ENCODE data around the gene KSR1. TPM values are rescaled to one million over a fixed set of nuclear protein-coding genes. Genes with fewer than 3 reads are reported as not detected.
A peak's percentile ranks its signal among the peaks of the same experiment; 100 is the strongest.

KSR1 gene
- polyA plus RNA-seq, 4 donors: 8.6 to 73.8 (median 12.9) TPM

DNA sequence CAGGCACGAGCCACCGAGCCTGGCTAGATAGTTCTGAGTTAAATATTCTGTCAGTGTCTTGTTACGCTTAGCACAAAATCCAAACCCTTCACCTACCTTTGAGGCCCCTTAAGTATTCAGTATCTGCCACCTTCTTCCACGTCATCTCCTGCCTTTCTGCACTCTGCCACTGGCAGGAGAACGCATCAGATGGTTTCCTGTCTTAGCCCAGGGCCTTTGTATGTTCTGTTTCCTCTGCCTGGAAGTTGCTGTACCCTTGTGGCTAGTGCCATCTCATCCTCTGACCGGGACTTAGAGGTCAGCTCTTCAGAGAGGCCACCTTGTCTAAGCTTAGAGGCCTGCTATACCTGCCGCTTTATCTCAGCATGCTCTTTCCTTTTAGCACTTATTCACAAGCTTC, 107.3 kb downstream of the KSR1 start:
- WGBS, 3 donors: 86 to 91% (median 88%) methylated on average over 7 of the region's 7 CpGs
- Histone ChIP-seq H3K27me3 (ENCODE audit: control insufficient read depth in 3 of 3, insufficient read depth in 3 of 3, low read length in 3 of 3) (no peaks in the 10 kb centered on the region), H3K27ac (ENCODE audit: low read depth in 1 of 3, low read length in 2 of 3) (peak overlapping the region in 1 of 3 donors; percentile 58), H3K9me3 (ENCODE audit: control insufficient read depth in 2 of 2, insufficient read depth in 1 of 2, low read depth in 1 of 2, low read length in 1 of 2) (no peaks in the 10 kb centered on the region), H3K4me3 (ENCODE audit: low read depth in 1 of 3, low read length in 3 of 3) (no peak overlapping the region), H3K4me1 (ENCODE audit: control insufficient read depth in 3 of 3, insufficient read depth in 2 of 3, low read depth in 1 of 3, low read length in 2 of 3) (peaks cover 8 to 41% (median 22%) of the 10 kb centered on the region in 3 donors), H3K36me3 (ENCODE audit: control insufficient read depth in 3 of 3, insufficient read depth in 2 of 3, low read depth in 1 of 3, low read length in 3 of 3) (peaks cover 0 to 58% (median 0%) of the 10 kb centered on the region in 3 donors)
- DNase-seq (no peak), FAIRE-seq (no peak)

DNA sequence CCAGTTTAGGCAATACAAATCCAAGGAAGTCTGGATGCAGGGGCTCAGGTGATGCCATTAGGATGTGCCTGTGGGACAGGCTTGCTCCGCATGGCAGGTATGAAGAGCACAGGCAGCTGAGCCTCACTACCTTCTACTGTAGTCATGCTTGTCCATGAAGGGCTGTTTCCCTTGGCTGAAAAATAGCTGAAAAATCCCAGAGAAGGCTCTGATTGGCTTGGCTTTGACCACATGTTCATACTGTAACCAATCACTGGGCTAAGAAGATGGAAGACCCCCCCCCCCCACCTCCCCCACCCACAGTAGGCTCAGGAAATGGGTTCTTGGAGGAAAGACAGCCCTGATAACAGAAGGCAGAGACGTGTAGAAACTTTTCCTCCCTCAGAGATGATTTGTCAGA, 108.2 kb downstream of the KSR1 start:
- Histone ChIP-seq H3K4me3 (ENCODE audit: low read depth in 1 of 3, low read length in 3 of 3) (no peak overlapping the region), H3K36me3 (ENCODE audit: control insufficient read depth in 3 of 3, insufficient read depth in 2 of 3, low read depth in 1 of 3, low read length in 3 of 3) (peaks cover 0 to 59% (median 0%) of the 10 kb centered on the region in 3 donors), H3K9me3 (ENCODE audit: control insufficient read depth in 2 of 2, insufficient read depth in 1 of 2, low read depth in 1 of 2, low read length in 1 of 2) (no peaks in the 10 kb centered on the region), H3K27me3 (ENCODE audit: control insufficient read depth in 3 of 3, insufficient read depth in 3 of 3, low read length in 3 of 3) (no peaks in the 10 kb centered on the region), H3K27ac (ENCODE audit: low read depth in 1 of 3, low read length in 2 of 3) (no peak overlapping the region), H3K4me1 (ENCODE audit: control insufficient read depth in 3 of 3, insufficient read depth in 2 of 3, low read depth in 1 of 3, low read length in 2 of 3) (peaks cover 10 to 36% (median 19%) of the 10 kb centered on the region in 3 donors)
- WGBS, 3 donors: 72 to 92% (median 83%) methylated on average over 2 of the region's 2 CpGs
- DNase-seq (no peak), FAIRE-seq (no peak)

DNA sequence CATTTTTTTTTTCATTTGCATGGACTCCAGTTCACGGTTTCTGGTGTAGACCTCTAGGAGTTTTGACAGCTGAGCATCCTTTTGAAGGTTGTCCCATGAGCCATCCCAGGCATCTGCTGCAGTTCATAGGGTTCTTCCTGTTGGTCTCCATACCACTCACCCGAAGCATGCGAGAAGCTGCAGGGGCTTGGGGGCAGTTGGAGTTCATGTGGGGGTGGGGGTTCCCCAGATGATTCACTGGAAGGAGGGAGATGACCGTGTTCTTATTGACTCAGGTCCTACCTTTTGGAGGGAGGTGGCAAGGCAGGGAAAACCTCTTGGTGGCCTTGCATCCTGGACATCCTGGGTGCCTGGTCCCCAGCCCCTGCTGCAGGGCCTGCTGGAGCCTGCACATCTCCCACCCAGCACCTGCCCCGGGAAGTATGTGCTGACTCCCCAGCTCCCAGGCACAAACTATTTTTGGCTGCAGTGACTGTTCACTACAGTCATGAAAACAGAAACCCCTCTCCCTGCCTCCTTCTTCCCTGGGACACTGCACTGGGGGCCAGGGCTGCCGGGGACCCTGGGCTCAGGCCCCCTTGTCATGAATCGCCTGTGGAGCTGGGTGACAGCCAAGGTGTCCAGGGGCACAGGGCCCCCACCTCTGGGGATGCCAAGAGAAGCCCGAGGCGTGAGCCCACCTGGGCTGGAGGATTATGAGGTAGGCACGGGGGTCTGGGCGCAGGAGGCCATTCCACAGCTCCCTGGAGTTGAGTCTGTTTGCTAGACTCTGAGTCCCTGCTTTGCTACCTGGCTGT, 109.8 kb downstream of the KSR1 start:
- Histone ChIP-seq H3K9me3 (ENCODE audit: control insufficient read depth in 2 of 2, insufficient read depth in 1 of 2, low read depth in 1 of 2, low read length in 1 of 2) (no peaks in the 10 kb centered on the region), H3K36me3 (ENCODE audit: control insufficient read depth in 3 of 3, insufficient read depth in 2 of 3, low read depth in 1 of 3, low read length in 3 of 3) (peaks cover 0 to 55% (median 0%) of the 10 kb centered on the region in 3 donors), H3K4me3 (ENCODE audit: low read depth in 1 of 3, low read length in 3 of 3) (no peak overlapping the region), H3K27me3 (ENCODE audit: control insufficient read depth in 3 of 3, insufficient read depth in 3 of 3, low read length in 3 of 3) (no peaks in the 10 kb centered on the region), H3K27ac (ENCODE audit: low read depth in 1 of 3, low read length in 2 of 3) (peak overlapping the region in 2 of 3 donors; percentile 32 to 45), H3K4me1 (ENCODE audit: control insufficient read depth in 3 of 3, insufficient read depth in 2 of 3, low read depth in 1 of 3, low read length in 2 of 3) (peaks cover 11 to 36% (median 14%) of the 10 kb centered on the region in 3 donors)
- FAIRE-seq: no peak
- no peak for DNase-seq
- WGBS, 3 donors: 84 to 92% (median 88%) methylated on average over 11 of the region's 11 CpGs

DNA sequence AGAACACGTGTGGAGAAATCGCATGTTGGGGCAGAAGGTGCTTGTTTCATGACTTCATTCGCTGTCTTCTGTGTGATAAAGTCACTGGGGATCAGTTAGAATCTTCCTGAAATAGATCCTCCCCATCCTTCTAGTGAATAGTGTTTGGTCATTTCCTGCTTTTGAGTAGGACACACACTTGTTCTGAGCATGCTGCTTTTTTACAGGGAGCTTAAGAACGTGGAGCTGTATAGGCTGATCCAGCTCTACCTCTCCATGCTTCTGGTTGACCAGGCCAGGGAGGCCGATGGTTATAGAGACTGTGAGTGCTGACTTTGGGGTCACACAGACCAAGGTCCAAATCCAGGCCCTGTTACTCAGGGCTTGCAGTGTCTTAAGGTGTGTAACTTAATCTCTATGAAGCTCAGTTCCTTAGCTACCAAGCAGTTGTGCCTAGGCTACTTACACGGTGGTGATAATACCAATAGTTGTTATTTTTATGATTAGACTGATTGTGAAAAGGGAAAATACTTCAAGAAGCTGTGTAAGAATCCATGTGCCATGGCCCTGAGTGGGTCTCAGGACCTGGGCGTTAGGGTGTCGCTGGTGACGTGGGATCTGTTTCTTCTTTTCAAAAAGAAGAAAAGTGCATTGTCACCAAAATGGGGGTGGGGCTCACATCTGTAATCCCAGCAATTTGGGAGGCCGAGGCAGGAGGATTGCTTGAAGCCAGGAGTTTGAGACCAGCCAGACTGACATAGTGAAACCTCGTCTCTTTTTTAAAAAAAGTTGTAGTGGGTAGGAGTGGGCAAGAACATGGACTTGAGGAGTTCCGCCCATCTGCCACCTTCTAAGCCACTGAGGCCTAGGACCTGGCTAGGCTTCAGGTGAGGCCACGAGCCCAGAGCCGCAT, 110.7 kb downstream of the KSR1 start:
- FAIRE-seq: no peak
- DNase-seq: peak in 1 of 2 donors; percentile 36

DNA sequence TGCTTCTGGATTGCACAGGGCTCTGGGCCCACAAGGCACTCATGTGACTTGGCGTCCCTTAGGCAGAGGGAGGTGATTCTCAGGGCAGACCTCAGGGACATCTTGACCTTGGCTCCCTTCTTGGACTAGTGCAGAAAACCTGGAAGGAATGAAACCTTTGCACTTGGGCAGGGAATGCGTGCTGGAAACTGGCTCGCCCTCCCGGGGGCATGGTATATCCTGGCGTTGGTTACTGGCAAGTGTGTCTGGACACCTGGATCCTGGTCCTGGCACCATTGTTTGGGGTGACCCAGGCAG, 111.3 kb downstream of the KSR1 start:
- WGBS, 3 donors: 24 to 64% (median 46%) methylated on average over 5 of the region's 5 CpGs
- H3K27ac ChIP-seq (ENCODE audit: low read depth in 1 of 3, low read length in 2 of 3): peak overlapping the region in 2 of 3 donors; percentile 13 to 45
- DNase-seq: peak; percentile 57 to 78

More for the DNA sequence above, 110.7 kb downstream of the KSR1 start:
- Histone ChIP-seq H3K4me1 (ENCODE audit: control insufficient read depth in 3 of 3, insufficient read depth in 2 of 3, low read depth in 1 of 3, low read length in 2 of 3) (peaks cover 11 to 40% (median 14%) of the 10 kb centered on the region in 3 donors), H3K9me3 (ENCODE audit: control insufficient read depth in 2 of 2, insufficient read depth in 1 of 2, low read depth in 1 of 2, low read length in 1 of 2) (no peaks in the 10 kb centered on the region), H3K4me3 (ENCODE audit: low read depth in 1 of 3, low read length in 3 of 3) (no peak overlapping the region), H3K27me3 (ENCODE audit: control insufficient read depth in 3 of 3, insufficient read depth in 3 of 3, low read length in 3 of 3) (no peaks in the 10 kb centered on the region), H3K27ac (ENCODE audit: low read depth in 1 of 3, low read length in 2 of 3) (peak overlapping the region; percentile 13 to 45 (median 37)), H3K36me3 (ENCODE audit: control insufficient read depth in 3 of 3, insufficient read depth in 2 of 3, low read depth in 1 of 3, low read length in 3 of 3) (peaks cover 0 to 59% (median 0%) of the 10 kb centered on the region in 3 donors)
- 80 to 85% (median 84%) methylated on average over 14 of the region's 14 CpGs for WGBS, 3 donors

DNA sequence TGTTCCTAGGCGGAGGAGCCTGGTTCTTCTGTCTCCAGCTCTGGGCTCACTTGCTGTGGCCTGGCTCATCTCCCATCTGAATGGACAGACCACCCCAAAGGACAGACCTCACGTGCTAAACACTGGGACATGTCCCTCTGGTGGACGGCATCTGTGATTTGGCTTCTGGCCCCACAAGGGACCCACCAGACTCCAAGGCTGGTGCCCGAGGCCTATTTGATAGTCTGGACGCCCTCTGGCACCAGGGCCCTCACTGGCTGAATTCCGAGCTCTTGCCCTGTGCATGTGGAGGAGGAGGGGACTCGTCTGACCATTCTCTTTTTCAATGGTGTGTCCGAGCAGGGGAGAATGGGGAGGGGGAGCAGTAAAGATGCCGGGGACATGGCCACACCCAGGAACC, 112.0 kb downstream of the KSR1 start:
- Histone ChIP-seq H3K36me3 (ENCODE audit: control insufficient read depth in 3 of 3, insufficient read depth in 2 of 3, low read depth in 1 of 3, low read length in 3 of 3) (peaks cover 0 to 58% (median 0%) of the 10 kb centered on the region in 3 donors), H3K4me3 (ENCODE audit: low read depth in 1 of 3, low read length in 3 of 3) (no peak overlapping the region), H3K4me1 (ENCODE audit: control insufficient read depth in 3 of 3, insufficient read depth in 2 of 3, low read depth in 1 of 3, low read length in 2 of 3) (peaks cover 11 to 40% (median 14%) of the 10 kb centered on the region in 3 donors), H3K9me3 (ENCODE audit: control insufficient read depth in 2 of 2, insufficient read depth in 1 of 2, low read depth in 1 of 2, low read length in 1 of 2) (no peaks in the 10 kb centered on the region), H3K27me3 (ENCODE audit: control insufficient read depth in 3 of 3, insufficient read depth in 3 of 3, low read length in 3 of 3) (no peaks in the 10 kb centered on the region), H3K27ac (ENCODE audit: low read depth in 1 of 3, low read length in 2 of 3) (peak overlapping the region in 1 of 3 donors; percentile 53)
- no peak for DNase-seq
- FAIRE-seq: no peak
- 90 to 98% (median 93%) methylated on average over 9 of the region's 9 CpGs for whole genome bisulfite sequencing, 3 donors

More for the DNA sequence above, 111.3 kb downstream of the KSR1 start:
- Histone ChIP-seq H3K4me3 (ENCODE audit: low read depth in 1 of 3, low read length in 3 of 3) (no peak overlapping the region), H3K27me3 (ENCODE audit: control insufficient read depth in 3 of 3, insufficient read depth in 3 of 3, low read length in 3 of 3) (no peaks in the 10 kb centered on the region), H3K9me3 (ENCODE audit: control insufficient read depth in 2 of 2, insufficient read depth in 1 of 2, low read depth in 1 of 2, low read length in 1 of 2) (no peaks in the 10 kb centered on the region), H3K36me3 (ENCODE audit: control insufficient read depth in 3 of 3, insufficient read depth in 2 of 3, low read depth in 1 of 3, low read length in 3 of 3) (peaks cover 0 to 59% (median 0%) of the 10 kb centered on the region in 3 donors), H3K4me1 (ENCODE audit: control insufficient read depth in 3 of 3, insufficient read depth in 2 of 3, low read depth in 1 of 3, low read length in 2 of 3) (peaks cover 11 to 40% (median 14%) of the 10 kb centered on the region in 3 donors)
- no peak for FAIRE-seq

DNA sequence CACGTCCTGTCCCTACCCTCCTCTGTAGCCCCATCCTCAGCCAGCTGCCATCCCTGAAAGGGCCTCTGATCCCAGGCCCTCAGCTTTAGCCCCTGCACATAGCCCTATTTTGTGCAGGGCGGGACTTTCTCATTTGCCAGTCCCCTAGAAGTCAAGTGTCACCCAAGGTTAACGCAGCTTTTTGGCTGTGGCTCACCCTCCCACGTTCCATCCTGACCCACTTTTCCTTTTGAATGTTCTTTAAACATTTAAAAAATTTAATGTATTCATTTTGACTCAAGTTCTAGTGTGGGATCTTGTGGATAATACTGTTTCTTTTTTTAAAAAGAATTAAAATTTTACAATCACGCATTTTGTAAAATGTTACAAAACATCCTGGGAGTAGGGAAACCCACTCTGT, 112.6 kb downstream of the KSR1 start:
- FAIRE-seq (no peak), DNase-seq (no peak)
- Histone ChIP-seq H3K27me3 (ENCODE audit: control insufficient read depth in 3 of 3, insufficient read depth in 3 of 3, low read length in 3 of 3) (no peaks in the 10 kb centered on the region), H3K9me3 (ENCODE audit: control insufficient read depth in 2 of 2, insufficient read depth in 1 of 2, low read depth in 1 of 2, low read length in 1 of 2) (no peaks in the 10 kb centered on the region), H3K36me3 (ENCODE audit: control insufficient read depth in 3 of 3, insufficient read depth in 2 of 3, low read depth in 1 of 3, low read length in 3 of 3) (peaks cover 0 to 58% (median 0%) of the 10 kb centered on the region in 3 donors), H3K4me1 (ENCODE audit: control insufficient read depth in 3 of 3, insufficient read depth in 2 of 3, low read depth in 1 of 3, low read length in 2 of 3) (peaks cover 11 to 40% (median 14%) of the 10 kb centered on the region in 3 donors), H3K27ac (ENCODE audit: low read depth in 1 of 3, low read length in 2 of 3) (peak overlapping the region in 2 of 3 donors; percentile 12 to 72), H3K4me3 (ENCODE audit: low read depth in 1 of 3, low read length in 3 of 3) (no peak overlapping the region)
- 78 to 91% (median 78%) methylated on average over 5 of the region's 5 CpGs for WGBS, 3 donors

DNA sequence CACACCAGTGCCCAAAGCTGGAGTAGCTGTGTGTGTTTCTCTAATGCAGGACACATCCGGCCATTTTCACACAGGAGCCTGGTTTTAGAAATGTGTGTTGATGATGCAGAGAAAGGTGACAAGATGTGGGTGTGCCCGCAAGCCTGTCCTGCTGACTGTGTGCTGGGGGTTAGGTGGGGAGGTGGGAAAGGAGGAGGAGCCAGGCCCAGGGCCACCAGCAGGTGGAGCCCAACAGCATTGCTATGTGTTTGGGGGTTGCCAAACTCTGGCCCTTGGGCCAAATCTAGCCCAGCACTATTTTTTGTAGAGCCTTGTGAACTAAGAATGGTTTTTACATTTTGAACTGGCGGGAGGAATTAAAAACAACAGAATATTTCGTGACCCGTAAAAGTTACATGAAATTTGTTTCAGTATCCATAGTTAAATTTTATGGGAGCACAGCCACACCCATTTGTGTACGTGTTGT, 113.0 kb downstream of the KSR1 start:
- WGBS, 3 donors: 77 to 82% (median 80%) methylated on average over 6 of the region's 6 CpGs
- H3K4me1 ChIP-seq (ENCODE audit: control insufficient read depth in 3 of 3, insufficient read depth in 2 of 3, low read depth in 1 of 3, low read length in 2 of 3): peaks cover 11 to 40% (median 14%) of the 10 kb centered on the region in 3 donors
- FAIRE-seq (no peak), DNase-seq (peak; percentile 18 to 57)
- no peaks in the 10 kb centered on the region for H3K27me3 ChIP-seq (ENCODE audit: control insufficient read depth in 3 of 3, insufficient read depth in 3 of 3, low read length in 3 of 3)
- H3K27ac ChIP-seq (ENCODE audit: low read depth in 1 of 3, low read length in 2 of 3): peak overlapping the region in 1 of 3 donors; percentile 72
- H3K9me3 ChIP-seq (ENCODE audit: control insufficient read depth in 2 of 2, insufficient read depth in 1 of 2, low read depth in 1 of 2, low read length in 1 of 2): no peaks in the 10 kb centered on the region
- no peak overlapping the region for H3K4me3 ChIP-seq (ENCODE audit: low read depth in 1 of 3, low read length in 3 of 3)
- H3K36me3 ChIP-seq (ENCODE audit: control insufficient read depth in 3 of 3, insufficient read depth in 2 of 3, low read depth in 1 of 3, low read length in 3 of 3): peaks cover 0 to 55% (median 0%) of the 10 kb centered on the region in 3 donors
